ENCODE results near the gene LRRC4C. TPM values are rescaled to one million over a fixed set of nuclear protein-coding genes. Genes with fewer than 3 reads are reported as not detected.

LRRC4C gene
- total RNA-seq, 1 experiment from 2014 or later: 0.13 TPM

GRCh38 chr11:40763046-40763445, 696.4 kb downstream of the LRRC4C start:
- H3K27me3 ChIP-seq (ENCODE audit: insufficient read depth, low read length): no peaks in the 10 kb centered on the region
- no peak overlapping the region for H3K27ac Mint-ChIP-seq
- no peaks in the 10 kb centered on the region for H4K20me1 ChIP-seq (ENCODE audit: control insufficient read depth, insufficient read depth, insufficient read length)
- no peak overlapping the region for H2BK15ac ChIP-seq (ENCODE audit: low read depth, low read length)
- H3K4ac ChIP-seq (ENCODE audit: low read depth, low read length): no peak overlapping the region
- H3K4me1 Mint-ChIP-seq: no peaks in the 10 kb centered on the region
- H3K9me3 Mint-ChIP-seq: no peaks in the 10 kb centered on the region; a peak in 2 of 5 replicates
- H3K27ac ChIP-seq (ENCODE audit: insufficient read length, low read depth, low read length): no peak overlapping the region
- H2BK12ac ChIP-seq (ENCODE audit: insufficient read length, low read depth, low read length): no peak overlapping the region
- H4K8ac ChIP-seq (replicated peaks; ENCODE audit: insufficient read length, low read depth, low read length): no peak overlapping the region
- no peak overlapping the region for H2AFZ ChIP-seq (ENCODE audit: low read length)
- H4K91ac ChIP-seq (ENCODE audit: insufficient read length, low read depth, low read length): no peak overlapping the region
- no peak overlapping the region for H4K5ac ChIP-seq (ENCODE audit: insufficient read length, low read depth, low read length)
- no peak for TF ChIP-seq CTCF (conservative IDR thresholded peaks at IDR 0.05)
- H3K14ac ChIP-seq (ENCODE audit: insufficient read depth, low read length): no peak overlapping the region
- no peaks in the 10 kb centered on the region for H3K23me2 ChIP-seq (ENCODE audit: insufficient read length, low read depth, low read length, poor library complexity, severe bottlenecking)
- H3K4me1 ChIP-seq (ENCODE audit: insufficient read depth, low read length): no peaks in the 10 kb centered on the region
- H2BK120ac ChIP-seq (ENCODE audit: low read depth, low read length, poor library complexity, severe bottlenecking): no peak overlapping the region
- H3K9me3 ChIP-seq (ENCODE audit: control insufficient read depth, low read depth, low read length): no peaks in the 10 kb centered on the region
- no peak overlapping the region for H3K4me3 Mint-ChIP-seq
- no peak overlapping the region for H3K56ac ChIP-seq (ENCODE audit: insufficient read length, low read depth, low read length)
- DNase-seq: no peak
- peaks cover 0 to 4% (median 0%) of the 10 kb centered on the region in 3 experiments; a peak in 1 of 7 replicates for H3K36me3 Mint-ChIP-seq (ENCODE audit: insufficient read depth in 1 of 3, low read depth in 3 of 3)
- no peaks in the 10 kb centered on the region for H3K79me2 ChIP-seq (ENCODE audit: insufficient read depth, low read length)
- no peaks in the 10 kb centered on the region for H3K27me3 Mint-ChIP-seq (ENCODE audit: low read depth)
- no peak overlapping the region for H3T11ph ChIP-seq (ENCODE audit: low read length)
- no peak overlapping the region for H3K18ac ChIP-seq (ENCODE audit: insufficient read length, low read depth, low read length)
- no peak overlapping the region for H2BK5ac ChIP-seq (ENCODE audit: insufficient read length, low read length)
- no peak overlapping the region for H3K4me2 ChIP-seq (ENCODE audit: insufficient read depth, insufficient read length, low read length)
- H2AK5ac ChIP-seq (ENCODE audit: insufficient read length, low read length): no peak overlapping the region
- no peak overlapping the region for H3K9ac ChIP-seq (ENCODE audit: extremely low read depth, insufficient read length, low read length)
- H2BK20ac ChIP-seq (ENCODE audit: low read depth, low read length, poor library complexity, severe bottlenecking): no peak overlapping the region
- H3K23ac ChIP-seq (ENCODE audit: insufficient read length, low read depth, low read length): no peak overlapping the region
- H3K79me1 ChIP-seq (ENCODE audit: insufficient read depth, low read depth, low read length, poor library complexity, severe bottlenecking): no peaks in the 10 kb centered on the region

All from H9 (cell line).